PC-9 (cell line): Measurements from ENCODE around the gene ST7. TPM values are rescaled to one million over a fixed set of nuclear protein-coding genes. Genes with fewer than 3 reads are reported as not detected.

Experiments
- BruUV-seq: library from RNA; stranded (reverse); fragments of 400-500 nt; replicated peaks from 2 replicates; lab custom pipeline; 2021; lab: Mats Ljungman, UMichigan
- CTCF ChIA-PET: fragments of 300-600 bp; sonication (Branson Sonifier 250); formaldehyde crosslinking; loops from one replicate; lab custom pipeline; 2022; ENCODE audit warnings: antibody characterized with exemption; lab: Charles Lee
- POLR2A ChIA-PET: fragments of 300-600 bp; sonication (Branson Sonifier 250); formaldehyde crosslinking; loops from one replicate; lab custom pipeline; 2022; ENCODE audit warnings: antibody characterized with exemption; ENCODE audit not compliant: unreplicated experiment; lab: Charles Lee
- DNase-seq, 2 experiments: peaks; one replicate each; pipeline versions ENCODE4 v3.0.0 to v3.0.0-alpha.2; 2015 to 2022; ENCODE audit warnings: mixed read lengths in 1 of 2
- H2AFZ ChIP-seq: fragments of 200-600 bp; sonication (generic); 2 replicates; pipeline ENCODE4 v1.8.1; 2017; ENCODE audit warnings: antibody characterized with exemption
- H3F3A ChIP-seq: fragments of 200-600 bp; sonication (generic); 2 replicates; pipeline ENCODE4 v1.8.1; 2017; ENCODE audit warnings: antibody characterized with exemption, mild to moderate bottlenecking, low read depth; ENCODE audit not compliant: insufficient read depth
- H3K27ac ChIP-seq: fragments of 200-600 bp; sonication (generic); 2 replicates; pipeline ENCODE4 v1.6.1; 2016; ENCODE audit warnings: mixed run types
- H3K27me3 ChIP-seq: fragments of 200-600 bp; sonication (generic); 2 replicates; pipeline ENCODE4 v1.6.1; 2016; ENCODE audit warnings: low read depth, mixed run types; ENCODE audit not compliant: insufficient read depth
- H3K36me3 ChIP-seq: fragments of 200-600 bp; sonication (generic); 2 replicates; pipeline ENCODE4 v1.6.1; 2016; ENCODE audit warnings: low read depth, mixed run types
- H3K4me1 ChIP-seq: fragments of 200-600 bp; sonication (generic); replicated peaks from 2 replicates; pipeline ENCODE4 v1.6.1; 2016; ENCODE audit warnings: mixed run types; ENCODE audit not compliant: insufficient read depth
- H3K4me2 ChIP-seq: fragments of 200-600 bp; sonication (generic); 2 replicates; pipeline ENCODE4 v1.6.1; 2017; ENCODE audit warnings: mixed run types
- H3K4me3 ChIP-seq: fragments of 200-600 bp; sonication (generic); 2 replicates; pipeline ENCODE4 v1.6.1; 2016; ENCODE audit warnings: mixed run types
- H3K79me2 ChIP-seq: fragments of 200-600 bp; sonication (generic); 2 replicates; pipeline ENCODE4 v1.6.1; 2017; ENCODE audit warnings: low read depth, mixed run types
- H3K9me2 ChIP-seq: fragments of 200-600 bp; sonication (generic); 2 replicates; pipeline ENCODE4 v1.8.1; 2017; ENCODE audit warnings: mild to moderate bottlenecking; ENCODE audit not compliant: insufficient read depth
- H3K9me3 ChIP-seq: fragments of 200-600 bp; sonication (generic); 2 replicates; pipeline ENCODE4 v1.8.1; 2016; ENCODE audit warnings: low read depth; ENCODE audit not compliant: insufficient read depth
- H4K20me1 ChIP-seq: fragments of 200-600 bp; sonication (generic); 2 replicates; pipeline ENCODE4 v1.8.1; 2017; ENCODE audit not compliant: insufficient read depth
- CTCF ChIP-seq: fragments of 200-600 bp; sonication (generic); conservative IDR thresholded peaks from 2 replicates; pipeline ENCODE4 v1.6.1; 2017; ENCODE audit warnings: mixed run types, antibody characterized with exemption, mild to moderate bottlenecking, moderate library complexity
- EZH2 ChIP-seq: fragments of 200-600 bp; sonication (generic); IDR thresholded peaks from 2 replicates; pipeline ENCODE4 v1.8.0; 2017; ENCODE audit warnings: antibody characterized with exemption, low read depth
- intact Hi-C: fragments of 100-400 bp; cut with micrococcal nuclease; formaldehyde crosslinking; loops from one replicate; pipeline ENCODE4 v1.10.0; 2022; ENCODE audit not compliant: unreplicated experiment
- total RNA-seq: library from RNA; stranded (reverse); gene quantifications from 2 replicates; pipeline ENCODE4 v1.2.3, GENCODE V29; 2021

The ST7 gene
- total RNA-seq, 1 experiment from 2014 or later, result 25.8 TPM

DNA sequence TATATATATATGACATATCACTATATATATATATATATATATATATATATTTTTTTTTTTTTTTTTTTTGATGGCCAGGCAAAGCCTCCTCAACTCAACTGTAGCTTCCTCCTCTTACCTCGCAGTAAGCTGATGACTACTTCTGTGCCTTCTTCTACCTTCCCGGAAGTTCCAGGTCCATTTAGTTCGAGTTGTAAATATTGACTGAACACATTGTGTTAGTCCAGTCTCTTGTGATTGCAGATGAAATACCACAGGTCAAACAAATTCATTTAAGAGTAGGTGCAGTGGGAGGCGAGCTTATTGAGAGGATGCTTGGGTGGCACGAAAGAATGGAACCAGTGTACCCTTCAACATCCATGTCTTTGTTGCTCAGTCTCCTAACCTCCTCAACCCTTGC, 144.6 kb downstream of the ST7 start:
- CTCF ChIA-PET, result interaction anchor here (0.8 kb wide), 1 partner anchor 9 kb away, joined by 8 read pairs; no protein-coding TSS in a partner anchor
- no peaks in the 10 kb centered on the region for H3K9me2 ChIP-seq
- H3F3A ChIP-seq, result no peaks in the 10 kb centered on the region
- DNase-seq, result no peak
- H3K27ac ChIP-seq, result no peak overlapping the region
- intact Hi-C loops, result no loop called here
- TF ChIP-seq CTCF (no peak), EZH2 (no peak)
- H3K27me3 ChIP-seq, result no peaks in the 10 kb centered on the region
- H3K9me3 ChIP-seq, result no peaks in the 10 kb centered on the region
- no peaks in the 10 kb centered on the region for H3K79me2 ChIP-seq
- no peak overlapping the region for H2AFZ ChIP-seq
- no TSS peak for BruUV-seq
- POLR2A ChIA-PET, result no interaction called here
- no peaks in the 10 kb centered on the region for H3K36me3 ChIP-seq
- no peak overlapping the region for H3K4me3 ChIP-seq
- no peaks in the 10 kb centered on the region for H3K4me1 ChIP-seq
- H3K4me2 ChIP-seq, result no peak overlapping the region
- H4K20me1 ChIP-seq, result no peaks in the 10 kb centered on the region

DNA sequence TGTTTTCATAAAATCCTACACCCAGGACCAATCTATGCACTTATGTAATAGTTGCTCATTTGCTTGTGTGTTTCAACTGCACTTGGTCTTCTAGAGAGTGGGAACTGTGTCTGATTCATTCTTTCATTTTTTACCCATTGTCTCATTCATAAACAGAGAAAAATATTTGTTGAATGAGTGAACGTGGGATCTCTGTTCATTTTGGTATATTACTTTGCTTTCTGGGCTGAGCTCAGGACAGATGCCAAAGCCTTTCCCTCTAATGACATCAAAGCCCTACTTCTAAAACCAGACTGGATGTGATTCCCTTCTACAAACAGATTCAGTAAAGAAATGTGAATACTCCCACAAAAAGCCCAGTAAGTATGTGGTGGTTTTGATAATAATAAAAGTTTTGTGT, 145.2 kb downstream of the ST7 start:
- no TSS peak for BruUV-seq
- H3K4me1 ChIP-seq, result no peaks in the 10 kb centered on the region
- H3K36me3 ChIP-seq, result no peaks in the 10 kb centered on the region
- POLR2A ChIA-PET, result no interaction called here
- no peak for DNase-seq
- H3K79me2 ChIP-seq, result no peaks in the 10 kb centered on the region
- H2AFZ ChIP-seq, result no peak overlapping the region
- H3K4me3 ChIP-seq, result no peak overlapping the region
- no peaks in the 10 kb centered on the region for H3F3A ChIP-seq
- intact Hi-C loops, result no loop called here
- H3K9me3 ChIP-seq, result no peaks in the 10 kb centered on the region
- no peaks in the 10 kb centered on the region for H3K27me3 ChIP-seq
- H3K27ac ChIP-seq, result no peak overlapping the region
- TF ChIP-seq CTCF, result no peak
- no peak for TF ChIP-seq EZH2
- no peaks in the 10 kb centered on the region for H3K9me2 ChIP-seq
- CTCF ChIA-PET, result interaction anchor here (0.8 kb wide), 1 partner anchor 10 kb away, joined by 8 read pairs; no protein-coding TSS in a partner anchor
- no peak overlapping the region for H3K4me2 ChIP-seq
- no peaks in the 10 kb centered on the region for H4K20me1 ChIP-seq

DNA sequence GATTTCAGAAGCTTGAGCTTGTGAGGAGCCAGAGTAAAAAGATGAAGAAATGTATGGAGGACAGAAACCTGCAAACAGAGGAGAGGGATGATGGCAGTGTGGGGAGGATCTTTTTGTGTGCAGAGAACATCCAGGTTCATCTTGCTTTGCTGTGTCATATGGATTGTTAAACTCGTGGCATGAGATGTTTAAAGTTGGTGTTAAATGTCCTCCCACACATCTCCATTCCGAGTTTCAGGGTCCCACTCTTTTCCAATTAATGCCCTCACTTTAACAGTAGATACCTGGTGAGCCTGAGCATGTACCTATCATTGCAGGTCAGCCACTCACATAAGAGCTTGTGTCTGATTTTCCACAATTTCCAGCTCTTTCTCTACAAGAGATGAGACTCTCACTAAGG, 147.7 kb downstream of the ST7 start:
- BruUV-seq, result no TSS peak
- Histone ChIP-seq H3K4me3 (no peak overlapping the region), H3K4me1 (no peaks in the 10 kb centered on the region), H3K9me3 (no peaks in the 10 kb centered on the region), H3K4me2 (no peak overlapping the region), H2AFZ (no peak overlapping the region), H3K36me3 (no peaks in the 10 kb centered on the region), H3K27me3 (no peaks in the 10 kb centered on the region), H3K27ac (no peak overlapping the region), H3K9me2 (no peaks in the 10 kb centered on the region), H3F3A (no peaks in the 10 kb centered on the region), H4K20me1 (no peaks in the 10 kb centered on the region), H3K79me2 (no peaks in the 10 kb centered on the region)
- no peak for TF ChIP-seq CTCF
- no peak for TF ChIP-seq EZH2
- intact Hi-C loops, result no loop called here
- ChIA-PET CTCF (no interaction called here), POLR2A (interaction anchor here (0.8 kb wide), 1 partner anchor 284 kb away, joined by 6 read pairs; no protein-coding TSS in a partner anchor)
- no peak for DNase-seq
